Measurements from ENCODE around the gene RNPS1.
A peak's percentile ranks its signal among the peaks of the same experiment; 100 is the strongest.

Gene RNPS1

DNA sequence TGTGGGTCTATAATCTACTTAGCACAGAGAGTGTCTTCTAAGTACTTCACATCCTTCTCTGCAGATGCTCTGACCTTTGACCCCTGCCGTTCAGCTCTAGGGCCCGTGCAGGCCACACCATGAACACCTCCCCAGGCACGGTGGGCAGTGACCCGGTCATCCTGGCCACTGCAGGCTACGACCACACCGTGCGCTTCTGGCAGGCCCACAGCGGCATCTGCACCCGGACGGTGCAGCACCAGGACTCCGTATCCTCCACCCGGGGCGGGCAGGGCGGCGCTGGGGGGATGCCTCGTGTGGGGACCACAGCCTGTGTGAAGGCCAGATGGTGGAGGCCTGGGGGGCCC, 62.0 kb downstream of the RNPS1 start:
- peak overlapping the region; percentile 88 for H3K4me3 ChIP-seq (ENCODE audit: low read length)
- DNase-seq (ENCODE audit: low read depth, low spot score) = no peak

GRCh38 chr16:2205104-2205966, 62.6 kb downstream of the RNPS1 start, which contains the start of gene MLST8:
MLST8 (plus strand) TSS chr16:2205454; CDS start chr16:2206086, 632 bp downstream.
- peak within 1 kb of the TSS; percentile 88 for H3K4me3 ChIP-seq (ENCODE audit: low read length)
- peak; percentile 86 for DNase-seq (ENCODE audit: low read depth, low spot score)

DNA sequence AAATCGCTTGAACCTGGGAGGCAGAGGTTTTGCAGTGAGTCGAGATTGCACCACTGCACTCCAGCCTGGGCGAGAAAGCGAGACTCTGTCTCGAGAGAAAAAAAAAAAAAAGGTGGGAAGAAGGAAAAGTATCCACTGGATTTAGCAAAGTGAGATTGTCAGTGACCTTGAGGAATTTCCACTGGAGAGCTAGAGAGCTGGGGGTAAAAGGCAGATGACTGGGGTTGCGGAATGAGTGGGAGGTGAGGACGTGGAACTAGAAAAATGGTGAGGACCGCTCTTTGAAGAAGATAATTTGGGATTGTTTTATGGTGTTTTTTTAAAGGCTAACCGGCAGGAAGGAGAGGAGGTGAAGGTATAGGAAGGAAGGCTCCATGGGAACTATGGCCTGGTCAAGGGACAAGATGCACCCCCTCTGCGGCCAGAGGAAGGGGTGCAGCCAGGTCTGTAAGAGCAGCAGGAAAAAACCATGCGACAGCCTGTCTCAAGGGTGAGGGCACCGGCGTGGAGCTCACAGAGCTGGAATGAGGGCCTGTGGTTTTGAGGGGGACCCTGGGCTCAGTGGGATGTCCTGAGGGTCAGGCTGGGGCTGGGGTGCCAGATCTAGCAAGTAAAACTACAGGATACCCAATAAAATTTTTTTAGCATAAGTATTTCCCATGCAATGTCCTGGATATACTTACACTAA, 63.4 kb downstream of the RNPS1 start:
- DNase-seq (ENCODE audit: low read depth, low spot score) = no peak
- peak overlapping the region; percentile 88 for H3K4me3 ChIP-seq (ENCODE audit: low read length)

Measured in Jurkat, Clone E6-1 (cell line).